Measurements from ENCODE around the gene ACSL3. TPM values are rescaled to one million over a fixed set of nuclear protein-coding genes. Genes with fewer than 3 reads are reported as not detected.

The ACSL3 gene
- 10 to 100 TPM; 55.4 to 86.6 (median 66.7) TPM for total RNA-seq
- 45.0 TPM for total RNA-seq (2013)

DNA sequence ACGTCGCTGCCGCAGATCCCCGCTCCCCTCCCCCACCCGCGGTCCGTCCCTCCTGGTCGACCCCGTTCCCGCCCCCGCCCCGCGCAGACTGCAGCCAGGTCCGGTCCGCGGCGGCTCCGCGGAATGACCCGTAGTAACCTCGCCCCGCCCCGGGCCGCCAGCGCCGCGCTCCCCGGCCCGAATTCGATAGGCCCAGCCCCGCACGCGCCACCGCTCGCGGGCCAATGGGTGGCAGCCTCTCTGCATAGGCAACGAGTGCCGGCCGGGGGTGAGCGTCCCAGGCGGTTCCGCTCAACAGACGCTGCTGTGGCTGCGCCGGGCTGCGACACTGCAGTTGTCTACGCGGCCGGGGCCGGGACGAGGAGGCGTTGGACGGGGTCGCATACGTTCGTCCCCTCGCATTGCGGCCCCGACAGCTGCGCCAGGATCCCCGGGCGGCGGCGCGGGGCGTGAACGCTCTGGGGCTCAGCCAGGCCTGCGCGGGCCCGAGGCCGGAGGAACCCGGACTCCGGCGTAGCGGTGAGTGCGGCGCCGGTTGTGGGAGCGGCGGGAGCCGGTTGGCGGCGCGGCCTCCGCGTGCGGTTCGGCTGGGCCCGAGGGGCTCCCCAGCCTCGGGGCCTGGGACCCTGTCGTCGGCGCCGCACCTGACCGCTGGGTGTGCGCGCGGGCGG is at the start of gene ACSL3:
ACSL3 (plus strand) TSS at position 297 of the 671 bp plus-strand sequence. CDS start 47,737 bp downstream, outside the sequence.
- ATAC-seq (peak; percentile 93 to 99 (median 96)), DNase-seq (peak; percentile 91 to 93)
- peak within 1 kb of the TSS; percentile 70 for H3K4me3 ChIP-seq (ENCODE audit: low read length)
- Mint-ChIP-seq H3K4me3 (peak within 1 kb of the TSS; percentile 85), H3K27me3 (ENCODE audit: low read depth in 2 of 2) (peaks cover 3 to 8% of the 10 kb centered on the region in 2 donors), H3K27ac (peak within 1 kb of the TSS in 1 of 2 donors; percentile 72), H3K9me3 (no peaks in the 10 kb centered on the region), H3K4me1 (peaks cover 6 to 8% of the 10 kb centered on the region in 2 donors), H3K36me3 (no peaks in the 10 kb centered on the region)
- peaks cover 9% of the 10 kb centered on the region for H3K4me1 ChIP-seq (ENCODE audit: control insufficient read depth, insufficient read depth, low read length)
- no peaks in the 10 kb centered on the region for H3K9me3 ChIP-seq (ENCODE audit: control insufficient read depth, insufficient read depth, low read length)
- TF ChIP-seq, protein P1, sequence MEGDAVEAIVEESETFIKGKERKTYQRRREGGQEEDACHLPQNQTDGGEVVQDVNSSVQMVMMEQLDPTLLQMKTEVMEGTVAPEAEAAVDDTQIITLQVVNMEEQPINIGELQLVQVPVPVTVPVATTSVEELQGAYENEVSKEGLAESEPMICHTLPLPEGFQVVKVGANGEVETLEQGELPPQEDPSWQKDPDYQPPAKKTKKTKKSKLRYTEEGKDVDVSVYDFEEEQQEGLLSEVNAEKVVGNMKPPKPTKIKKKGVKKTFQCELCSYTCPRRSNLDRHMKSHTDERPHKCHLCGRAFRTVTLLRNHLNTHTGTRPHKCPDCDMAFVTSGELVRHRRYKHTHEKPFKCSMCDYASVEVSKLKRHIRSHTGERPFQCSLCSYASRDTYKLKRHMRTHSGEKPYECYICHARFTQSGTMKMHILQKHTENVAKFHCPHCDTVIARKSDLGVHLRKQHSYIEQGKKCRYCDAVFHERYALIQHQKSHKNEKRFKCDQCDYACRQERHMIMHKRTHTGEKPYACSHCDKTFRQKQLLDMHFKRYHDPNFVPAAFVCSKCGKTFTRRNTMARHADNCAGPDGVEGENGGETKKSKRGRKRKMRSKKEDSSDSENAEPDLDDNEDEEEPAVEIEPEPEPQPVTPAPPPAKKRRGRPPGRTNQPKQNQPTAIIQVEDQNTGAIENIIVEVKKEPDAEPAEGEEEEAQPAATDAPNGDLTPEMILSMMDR (IDR thresholded peaks at IDR 0.05) = no peak
- H3K36me3 ChIP-seq (ENCODE audit: control insufficient read depth, insufficient read depth, low read length) = no peaks in the 10 kb centered on the region
- under 1% methylated on average over 98 of the region's 99 CpGs for WGBS (ENCODE audit: insufficient coverage)
- intact Hi-C loops (cut with micrococcal nuclease) = loop anchor here (2.0 kb wide), 1 partner anchor 900 kb away; no protein-coding TSS in a partner anchor
- H3K27ac ChIP-seq (ENCODE audit: low read length) = peak within 1 kb of the TSS; percentile 78
- H3K27me3 ChIP-seq (ENCODE audit: control insufficient read depth, insufficient read depth, low read length) = no peaks in the 10 kb centered on the region

DNA sequence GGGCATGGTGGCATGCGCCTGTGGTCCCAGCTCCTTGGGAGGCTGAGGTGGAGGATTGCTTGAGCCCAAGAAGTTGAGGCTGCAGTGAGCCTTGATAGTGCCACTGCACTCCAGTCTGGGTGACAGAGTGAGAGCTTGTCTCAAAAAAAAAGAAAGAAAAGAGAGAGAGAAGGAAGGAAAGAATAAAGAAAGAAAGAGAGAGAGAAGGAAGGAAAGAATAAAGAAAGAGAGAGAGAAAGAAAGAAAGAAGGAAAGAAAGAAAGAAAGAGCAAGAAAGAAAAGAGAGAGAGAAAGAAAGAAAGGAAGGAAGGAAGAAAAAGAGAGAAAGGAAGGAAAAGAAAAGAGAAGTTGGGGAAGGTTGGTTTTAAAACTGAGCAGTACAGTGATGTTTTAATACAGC is 49.0 kb upstream of the ACSL3 start:
- ATAC-seq (no peak), DNase-seq (no peak)
- Histone ChIP-seq H3K4me3 (ENCODE audit: low read length) (no peak overlapping the region), H3K27ac (ENCODE audit: low read length) (no peak overlapping the region), H3K4me1 (ENCODE audit: control insufficient read depth, insufficient read depth, low read length) (no peaks in the 10 kb centered on the region), H3K27me3 (ENCODE audit: control insufficient read depth, insufficient read depth, low read length) (no peaks in the 10 kb centered on the region), H3K9me3 (ENCODE audit: control insufficient read depth, insufficient read depth, low read length) (no peaks in the 10 kb centered on the region), H3K36me3 (ENCODE audit: control insufficient read depth, insufficient read depth, low read length) (no peaks in the 10 kb centered on the region)
- peaks cover 2 to 9% of the 10 kb centered on the region in 2 donors for H3K27me3 Mint-ChIP-seq (ENCODE audit: low read depth in 2 of 2)
- H3K4me3 Mint-ChIP-seq = no peak overlapping the region
- H3K36me3 Mint-ChIP-seq = no peaks in the 10 kb centered on the region
- 93% methylated on average over 1 of the region's 1 CpG for WGBS (ENCODE audit: insufficient coverage)
- no peaks in the 10 kb centered on the region for H3K9me3 Mint-ChIP-seq
- TF ChIP-seq, protein P1 (IDR thresholded peaks at IDR 0.05) = no peak
- intact Hi-C loops (cut with micrococcal nuclease) = no loop called here
- no peaks in the 10 kb centered on the region for H3K4me1 Mint-ChIP-seq
- no peak overlapping the region for H3K27ac Mint-ChIP-seq

DNA sequence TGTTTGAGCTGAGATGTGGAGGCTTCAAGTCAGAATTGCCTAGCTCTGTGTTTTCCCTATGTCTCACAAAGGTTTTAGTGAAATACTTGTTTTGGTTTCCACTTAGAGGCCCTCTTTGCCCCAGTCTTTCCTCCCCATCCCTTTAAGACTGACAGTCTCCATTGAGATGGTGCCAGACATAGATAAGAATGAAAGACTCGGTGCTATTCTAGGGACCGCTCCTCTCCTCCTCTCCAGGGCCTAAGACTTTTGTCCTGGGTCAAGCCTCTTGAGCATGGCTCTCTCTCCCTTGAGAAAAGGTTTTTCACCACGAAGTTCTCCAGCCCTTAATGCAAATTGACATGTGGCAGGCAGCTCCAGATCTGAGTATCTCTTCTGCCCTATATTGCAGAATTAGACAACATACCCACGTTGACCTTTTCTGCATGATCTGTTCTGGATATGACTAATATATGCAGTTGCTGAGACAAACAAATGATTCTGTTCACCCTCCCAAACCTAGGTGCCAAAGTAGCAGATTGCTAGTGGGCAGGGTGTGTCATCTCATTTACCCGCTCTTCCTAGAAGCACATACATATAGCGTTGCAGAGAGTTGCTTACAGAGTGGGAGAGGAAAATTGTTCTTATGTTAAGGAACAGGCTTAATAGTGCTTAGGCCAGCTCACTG is 47.5 kb upstream of the ACSL3 start:
- peak in 1 of 3 donors; percentile 27 for ATAC-seq
- Mint-ChIP-seq H3K9me3 (no peaks in the 10 kb centered on the region), H3K27me3 (ENCODE audit: low read depth in 2 of 2) (peaks cover 3 to 9% of the 10 kb centered on the region in 2 donors), H3K4me1 (no peaks in the 10 kb centered on the region), H3K36me3 (no peaks in the 10 kb centered on the region), H3K4me3 (no peak overlapping the region), H3K27ac (no peak overlapping the region)
- H3K36me3 ChIP-seq (ENCODE audit: control insufficient read depth, insufficient read depth, low read length) = no peaks in the 10 kb centered on the region
- H3K27ac ChIP-seq (ENCODE audit: low read length) = no peak overlapping the region
- no peaks in the 10 kb centered on the region for H3K9me3 ChIP-seq (ENCODE audit: control insufficient read depth, insufficient read depth, low read length)
- H3K4me1 ChIP-seq (ENCODE audit: control insufficient read depth, insufficient read depth, low read length) = no peaks in the 10 kb centered on the region
- WGBS (ENCODE audit: insufficient coverage) = 70% methylated on average over 4 of the region's 6 CpGs
- TF ChIP-seq, protein P1 (IDR thresholded peaks at IDR 0.05) = no peak
- H3K27me3 ChIP-seq (ENCODE audit: control insufficient read depth, insufficient read depth, low read length) = no peaks in the 10 kb centered on the region
- no peak overlapping the region for H3K4me3 ChIP-seq (ENCODE audit: low read length)
- intact Hi-C loops (cut with micrococcal nuclease) = no loop called here
- DNase-seq = no peak
